Activated gamma-delta T cell (primary cell): ENCODE data around the gene ABHD6.
"Not testable (repeated sequence)": the region's sequence is repeated elsewhere in the genome, so short reads cannot be mapped to it uniquely, and the experiment has no call there.

Source experiments
- DNase-seq: peaks from one replicate; lab custom pipeline; 2025; lab: John Stamatoyannopoulos, UW

ABHD6 gene

DNA sequence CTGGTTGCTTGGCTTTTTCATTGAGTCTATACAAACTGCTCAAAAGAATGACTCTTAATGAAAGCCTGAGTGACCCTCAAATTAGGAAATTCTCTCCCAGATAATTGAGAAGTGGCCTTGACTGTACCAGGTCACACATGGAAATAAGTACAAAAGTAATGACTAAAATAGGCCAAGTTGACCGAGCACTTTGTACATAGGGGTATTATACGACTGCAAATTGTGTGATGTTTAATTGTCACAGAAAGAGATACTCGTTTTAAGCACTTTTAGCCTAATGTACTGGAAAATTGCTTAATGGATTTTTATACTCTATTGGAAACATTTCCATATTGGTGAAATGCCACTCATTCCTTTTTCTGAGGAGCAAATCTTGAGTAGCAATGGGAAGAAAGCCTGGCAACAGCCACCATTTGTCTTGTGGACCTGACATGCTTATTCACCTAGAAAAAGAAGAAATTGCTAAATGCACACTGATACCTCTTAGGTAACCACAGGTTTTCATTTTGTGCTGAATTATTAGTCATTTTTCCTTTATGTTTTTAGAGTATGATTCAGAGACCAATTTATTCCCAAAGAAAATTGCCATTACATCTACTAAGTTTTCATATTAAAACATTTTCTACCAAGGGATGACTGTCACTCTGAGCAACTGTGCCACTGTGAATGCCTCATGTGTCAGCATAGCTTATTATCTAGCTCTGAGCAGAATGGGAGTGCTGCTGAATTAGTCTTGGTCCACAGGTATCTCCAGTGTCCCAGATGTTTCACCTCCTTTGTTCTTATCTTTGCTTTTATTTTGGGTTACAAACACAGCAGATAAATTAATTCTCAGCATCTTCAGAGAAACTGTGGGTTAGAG, 86.2 kb downstream of the ABHD6 start:
- DNase-seq: no peak

DNA sequence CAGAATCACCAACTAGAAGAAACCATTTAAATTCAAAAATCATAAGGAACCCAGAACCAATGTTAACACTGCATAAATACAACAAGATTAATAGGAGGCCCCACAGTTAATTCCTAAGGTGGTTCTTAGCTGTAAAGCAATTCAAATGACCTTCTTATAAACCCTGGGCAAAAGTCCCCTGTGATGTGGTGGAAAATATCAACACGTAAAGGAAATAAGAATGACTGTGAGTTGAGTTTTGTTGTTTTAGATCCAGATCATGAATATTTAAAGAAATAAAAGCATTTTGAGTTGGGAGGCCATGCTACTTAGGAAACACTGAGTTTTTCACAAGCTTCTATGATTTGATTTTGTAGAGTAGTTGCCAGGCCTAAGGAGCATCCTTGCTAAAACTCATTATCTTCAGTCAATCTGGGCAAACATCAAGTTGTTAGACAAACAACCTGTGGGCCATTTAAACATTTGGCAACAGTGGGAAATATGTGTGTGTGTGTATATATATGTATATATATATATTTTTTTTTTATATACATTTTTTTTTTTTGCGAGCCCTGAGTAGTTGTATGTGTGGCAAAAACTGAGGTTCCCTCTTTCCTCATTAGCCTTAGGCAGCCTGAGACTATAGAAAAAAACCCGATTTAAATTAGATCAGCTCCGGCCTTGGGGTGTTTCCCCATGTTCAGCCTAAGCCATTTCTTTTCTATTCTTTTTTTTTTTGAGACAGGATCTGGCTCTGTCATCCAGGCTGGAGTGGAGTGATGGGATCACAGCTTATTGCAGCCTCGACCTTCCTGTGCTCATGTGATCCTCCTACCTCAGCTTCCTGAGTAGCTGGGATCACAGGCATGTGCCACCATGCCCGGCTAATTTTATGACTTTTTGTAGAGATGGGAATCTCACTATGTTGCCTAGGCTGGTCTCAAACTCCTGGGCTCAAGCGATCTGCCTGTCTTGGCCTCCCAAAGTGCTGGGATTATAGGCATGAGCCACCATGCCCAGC, 87.1 kb downstream of the ABHD6 start:
- DNase-seq: no peak

DNA sequence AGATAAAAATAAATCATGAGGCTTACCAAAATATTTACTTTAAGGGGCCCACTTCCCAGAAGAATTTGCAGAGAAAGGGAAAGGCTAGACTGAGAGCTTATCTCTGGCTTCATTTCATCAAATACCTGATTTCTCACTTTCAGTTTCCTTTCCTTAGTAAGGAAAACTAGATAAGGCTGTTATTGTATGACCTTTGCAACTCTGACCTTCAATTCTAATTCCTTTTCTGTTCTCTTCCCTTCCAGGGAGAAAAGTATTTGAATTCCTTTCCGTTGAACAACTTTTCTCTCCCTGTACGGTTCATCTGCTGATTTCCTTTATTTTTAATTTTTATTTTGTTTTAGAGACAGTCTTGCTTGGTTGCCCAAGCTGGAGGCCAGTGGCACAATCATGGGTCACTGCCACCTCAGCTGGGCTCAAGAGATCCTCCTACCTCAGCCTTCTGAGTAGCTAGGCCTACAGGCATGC, 88.0 kb downstream of the ABHD6 start:
- DNase-seq: no peak

DNA sequence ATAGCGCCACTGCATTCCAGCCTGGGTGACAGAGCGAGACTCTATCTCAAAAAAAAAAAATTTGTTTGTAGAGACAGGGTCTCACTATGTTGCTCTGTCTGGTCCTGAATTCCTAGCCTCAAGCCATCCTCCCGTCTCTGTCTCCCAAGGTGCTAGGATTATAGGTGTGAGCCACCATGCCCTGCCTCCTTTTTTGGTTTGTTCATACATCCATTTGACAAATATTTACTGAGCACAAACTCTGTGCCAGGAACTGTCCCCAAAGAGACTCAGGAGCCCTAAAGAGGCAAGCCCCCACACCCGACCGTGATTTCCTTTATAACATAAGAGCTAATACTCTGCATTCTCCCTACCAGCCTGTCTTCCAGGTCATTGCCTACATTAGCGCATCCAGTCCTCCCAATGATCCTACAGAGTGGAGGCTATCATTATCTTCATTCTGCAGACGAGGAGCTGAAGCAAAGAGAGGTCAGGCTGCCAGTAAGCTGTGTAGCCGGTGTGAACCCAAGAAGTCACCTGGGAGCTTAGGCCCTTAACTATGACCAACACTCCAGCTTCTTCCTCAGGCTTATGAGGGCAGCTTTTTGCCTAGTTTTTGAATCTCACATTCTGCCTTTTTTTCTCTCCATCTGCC, 88.8 kb downstream of the ABHD6 start:
- no peak for DNase-seq

DNA sequence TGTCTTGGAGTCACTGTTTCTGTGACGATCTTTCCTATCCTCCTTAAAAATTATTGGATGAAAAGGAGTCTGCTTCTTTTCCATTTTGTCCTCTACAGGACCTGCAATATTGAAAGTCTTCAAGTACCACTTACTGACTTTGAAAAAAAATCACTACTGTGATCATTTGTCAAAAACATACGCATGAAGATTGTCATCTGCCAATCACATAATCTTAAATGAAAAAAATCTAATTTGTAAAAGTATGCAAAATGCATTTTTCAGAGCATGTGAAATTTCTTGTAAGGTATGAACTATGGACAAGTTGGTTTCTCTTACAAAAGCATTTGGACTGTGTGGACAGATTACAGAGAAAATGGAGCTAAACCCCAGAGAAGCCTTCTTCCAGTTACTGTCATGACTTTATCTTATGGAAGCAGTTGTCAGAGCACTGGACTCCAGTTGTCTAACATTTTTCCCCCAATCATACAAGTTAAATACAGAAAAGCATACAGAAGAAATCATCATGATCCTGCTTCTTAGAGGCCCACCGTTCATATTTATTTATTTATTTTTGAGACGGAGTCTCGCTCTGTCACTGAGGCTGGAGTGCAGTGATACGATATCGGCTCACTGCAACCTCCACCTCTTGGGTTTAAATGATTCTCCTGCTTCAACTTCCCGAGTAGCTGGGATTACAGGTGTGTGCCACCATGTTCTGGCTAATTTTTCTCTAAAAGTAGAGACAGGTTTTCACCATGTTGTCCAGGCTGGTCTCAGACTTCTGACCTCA, 91.7 kb downstream of the ABHD6 start:
- no peak for DNase-seq

DNA sequence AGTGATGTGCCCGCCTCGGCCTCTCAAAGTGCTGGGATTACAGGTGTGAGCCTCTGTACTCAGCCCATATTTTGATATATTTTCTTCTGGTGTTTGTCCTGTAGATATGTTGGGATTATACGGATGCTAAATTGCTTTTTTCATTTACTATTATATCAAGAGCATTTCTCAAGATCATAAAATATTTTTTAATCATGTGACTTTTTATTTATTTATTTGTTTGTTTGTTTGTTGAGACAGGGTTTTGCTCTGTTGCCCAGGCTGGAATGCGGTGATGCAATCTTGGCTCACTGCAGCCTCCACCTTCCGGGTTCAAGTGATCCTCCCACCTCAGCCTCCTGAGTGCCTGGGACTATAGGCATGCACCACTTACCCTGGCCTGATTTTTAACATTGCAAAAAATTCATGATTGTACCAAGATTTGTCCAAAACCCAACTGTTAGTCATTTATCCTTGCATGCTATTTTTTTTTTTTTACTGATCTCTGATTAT, 92.4 kb downstream of the ABHD6 start:
- no peak for DNase-seq

DNA sequence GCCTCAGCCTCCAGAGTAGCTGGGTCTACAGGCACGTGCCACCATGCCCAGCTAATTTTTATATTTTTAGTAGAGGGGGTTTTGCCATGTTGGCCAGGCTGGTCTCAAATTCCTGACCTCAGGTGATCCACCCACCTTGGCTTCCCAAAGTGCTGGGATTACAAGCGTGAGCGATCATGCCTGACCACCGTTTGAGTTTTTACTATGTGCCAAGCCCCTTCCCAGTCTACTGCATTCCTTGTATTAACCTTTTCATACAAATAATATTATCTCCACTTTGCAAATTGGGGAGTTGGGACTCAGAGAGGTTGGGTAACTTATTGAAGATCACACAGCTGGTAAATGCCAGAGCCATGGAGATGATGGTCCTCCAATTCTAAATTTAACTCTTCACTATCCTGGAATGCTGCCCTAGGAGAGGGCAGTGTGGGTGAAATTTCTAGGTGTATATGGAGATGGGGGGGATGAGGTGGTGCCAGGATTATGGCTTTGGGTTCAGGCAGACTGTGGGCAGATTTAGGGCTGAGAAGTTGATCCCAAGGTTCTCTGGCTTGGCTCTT, 94.1 kb downstream of the ABHD6 start:
- DNase-seq: no peak

DNA sequence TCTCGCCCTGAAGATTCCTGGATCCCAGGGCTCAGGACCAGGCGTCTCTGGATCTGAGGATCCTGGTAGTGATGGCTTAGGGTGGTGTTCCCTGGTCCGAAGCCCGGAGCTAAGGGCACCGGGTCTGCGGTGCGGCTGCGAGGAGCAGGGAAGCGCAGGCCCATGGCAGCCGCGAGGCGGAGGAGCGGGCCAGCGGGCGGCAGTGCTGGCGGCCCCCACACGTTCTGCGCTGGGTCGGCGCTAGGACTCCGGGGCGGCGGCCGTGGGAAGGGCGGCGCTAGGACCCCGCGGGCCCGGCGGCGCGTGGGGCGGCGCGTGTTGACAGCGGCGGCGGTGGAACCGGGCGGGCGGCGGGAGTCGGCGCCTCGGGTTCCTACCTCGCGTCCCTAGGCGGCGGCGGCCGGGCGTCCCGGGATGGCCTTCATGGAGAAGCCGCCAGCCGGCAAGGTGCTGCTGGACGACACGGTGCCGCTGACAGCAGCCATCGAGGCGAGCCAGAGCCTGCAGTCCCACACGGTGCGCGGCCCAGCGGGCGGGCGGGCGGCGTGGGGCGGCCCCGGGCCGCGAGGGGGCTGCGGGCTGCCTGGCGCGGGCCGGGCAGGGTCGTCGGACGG, 95.1 kb downstream of the ABHD6 start, which contains the start of gene PXK:
Gene PXK, plus strand, starts transcription at position 318 of the 614 bp plus-strand sequence. Its CDS starts 97 bp downstream, at position 415.
- peak; percentile 72 for DNase-seq

DNA sequence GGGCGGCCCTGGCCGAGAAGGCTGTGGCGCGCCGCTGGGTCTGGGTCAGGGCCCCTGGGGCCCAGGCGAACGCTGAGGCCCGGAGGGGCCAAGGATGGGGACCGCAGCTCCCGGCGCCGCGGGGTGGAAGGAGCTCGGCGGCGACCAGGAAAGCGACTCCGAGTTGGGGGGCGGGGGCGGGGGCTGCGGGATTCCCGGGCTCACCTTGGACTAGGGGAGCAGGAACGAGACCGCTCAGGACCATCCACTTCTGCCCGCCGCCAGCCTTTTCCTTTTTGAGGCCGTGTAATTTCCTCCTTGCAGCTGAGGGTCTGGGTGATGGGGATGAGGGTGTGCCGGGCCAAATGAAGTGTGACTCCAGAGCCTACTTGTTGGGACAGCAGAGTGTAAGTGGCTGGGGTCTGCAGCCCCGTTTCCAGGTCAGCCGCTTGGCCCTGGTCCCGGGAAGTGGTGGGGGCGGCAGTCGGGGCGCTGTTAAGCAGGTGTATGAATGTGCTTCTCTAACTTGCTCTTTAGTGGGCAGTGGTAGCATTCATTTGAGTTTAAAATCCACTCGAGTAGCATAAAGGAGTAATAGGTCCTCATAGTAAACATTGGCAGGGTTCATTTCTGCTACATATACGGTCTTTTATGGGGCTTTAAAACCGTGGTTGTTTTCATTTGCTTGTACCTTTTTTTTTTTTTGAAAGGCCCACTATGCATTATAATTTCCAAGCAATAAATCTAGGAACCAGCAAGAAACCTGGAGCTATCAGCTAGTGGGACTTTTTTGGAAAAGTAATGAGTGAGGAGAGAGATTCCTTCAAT, 95.8 kb downstream of the ABHD6 start:
- peak; percentile 8 for DNase-seq

DNA sequence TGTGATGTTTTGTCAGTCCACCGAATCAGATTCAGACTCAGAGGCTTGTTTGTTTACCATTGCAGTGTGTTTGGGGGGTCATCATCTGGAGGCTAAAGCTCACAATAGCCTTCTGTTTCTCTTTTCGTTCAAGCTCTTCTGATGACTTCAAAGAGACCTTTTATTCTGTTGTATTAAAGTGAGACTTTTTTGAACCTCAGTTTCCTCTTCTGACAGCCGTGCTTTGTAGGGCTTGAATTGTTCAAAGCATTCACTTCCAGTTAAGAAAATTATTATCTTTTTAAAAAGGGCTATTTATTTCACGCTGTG, 96.4 kb downstream of the ABHD6 start:
- no peak for DNase-seq

DNA sequence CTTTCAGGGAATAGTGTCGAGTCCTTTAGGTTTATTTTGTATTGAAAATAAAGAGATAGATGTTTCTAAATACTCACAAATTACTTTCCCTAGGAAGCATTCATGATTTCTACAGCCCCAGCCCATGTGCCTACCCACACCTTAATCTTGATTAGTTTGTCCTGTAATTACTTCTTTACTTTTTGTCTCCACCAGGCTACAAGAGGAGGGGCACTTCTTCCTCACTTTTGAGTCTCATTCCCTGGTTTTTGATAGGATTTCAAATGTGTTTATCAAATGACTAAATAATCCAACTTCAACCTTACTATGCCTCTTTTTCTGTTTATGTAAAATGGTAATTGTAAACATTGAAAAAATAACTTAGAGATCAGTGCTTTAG, 96.9 kb downstream of the ABHD6 start:
- no peak for DNase-seq

DNA sequence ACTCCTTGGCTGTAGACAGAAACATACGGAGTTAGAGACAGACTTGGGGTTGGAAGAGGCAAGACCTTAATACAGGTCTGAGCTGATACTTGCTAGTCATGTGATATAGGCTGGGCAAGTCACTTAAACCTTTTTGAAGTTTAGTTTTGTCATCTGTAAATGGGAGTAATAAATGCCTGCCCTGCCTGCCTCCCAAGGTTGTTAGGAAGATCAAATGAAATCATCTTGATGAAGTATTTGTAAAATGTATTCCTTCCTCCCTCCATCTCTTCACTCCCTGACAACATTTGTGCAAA, 98.0 kb downstream of the ABHD6 start:
- no peak for DNase-seq

DNA sequence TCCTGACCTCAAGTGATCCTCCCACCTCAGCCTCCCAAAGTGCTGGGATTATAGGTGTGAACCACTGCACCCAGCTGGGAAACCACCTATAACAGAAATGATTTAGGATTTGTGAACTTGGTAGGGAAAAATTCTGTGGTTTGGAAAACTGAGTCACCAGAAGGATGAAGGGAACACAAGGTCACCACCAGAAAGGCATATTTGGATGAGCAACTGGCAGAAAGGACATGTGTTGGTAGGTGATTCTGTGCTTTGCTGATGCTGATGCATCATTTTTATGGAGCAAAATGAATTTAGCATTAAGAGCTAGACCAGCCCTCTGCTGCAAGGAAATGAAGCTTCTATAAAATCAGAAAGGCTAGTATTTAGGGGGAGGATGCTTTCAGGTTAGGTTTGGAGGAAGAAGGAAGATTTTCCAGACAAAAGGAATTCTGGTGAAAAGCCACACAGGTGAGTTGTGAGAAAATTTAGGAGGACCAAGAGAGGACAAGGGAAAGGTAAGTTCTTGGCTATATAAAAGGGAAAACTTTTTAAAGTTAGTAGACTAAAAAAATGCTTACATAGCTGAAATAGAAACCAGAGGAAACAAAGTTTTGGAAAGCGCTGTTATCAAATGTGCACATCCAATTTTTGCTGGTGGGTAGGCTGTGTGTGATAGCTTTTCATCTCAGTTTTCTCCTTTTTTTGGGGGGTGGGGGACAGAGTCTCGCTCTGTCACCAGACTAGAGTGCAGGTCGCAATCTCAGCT, 98.7 kb downstream of the ABHD6 start:
- DNase-seq: no peak

DNA sequence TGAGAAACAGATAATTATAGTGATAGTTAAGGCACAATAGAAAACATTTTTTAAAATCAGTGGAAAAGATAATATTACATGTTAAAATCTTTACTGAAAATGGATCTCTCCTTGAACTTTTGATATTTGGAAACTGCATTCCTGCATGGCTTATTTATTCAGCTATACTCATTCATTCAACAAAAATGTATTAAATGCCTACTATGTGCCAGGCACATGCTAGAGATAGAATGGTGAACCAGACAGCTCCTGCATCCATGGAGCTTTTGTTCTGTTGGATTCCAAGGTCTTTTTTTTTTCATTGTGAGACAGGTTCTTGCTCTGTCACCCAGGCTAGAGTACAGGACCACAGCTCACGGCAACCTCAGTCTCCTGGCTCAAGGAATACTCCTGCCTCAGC, 99.6 kb downstream of the ABHD6 start:
- no peak for DNase-seq

DNA sequence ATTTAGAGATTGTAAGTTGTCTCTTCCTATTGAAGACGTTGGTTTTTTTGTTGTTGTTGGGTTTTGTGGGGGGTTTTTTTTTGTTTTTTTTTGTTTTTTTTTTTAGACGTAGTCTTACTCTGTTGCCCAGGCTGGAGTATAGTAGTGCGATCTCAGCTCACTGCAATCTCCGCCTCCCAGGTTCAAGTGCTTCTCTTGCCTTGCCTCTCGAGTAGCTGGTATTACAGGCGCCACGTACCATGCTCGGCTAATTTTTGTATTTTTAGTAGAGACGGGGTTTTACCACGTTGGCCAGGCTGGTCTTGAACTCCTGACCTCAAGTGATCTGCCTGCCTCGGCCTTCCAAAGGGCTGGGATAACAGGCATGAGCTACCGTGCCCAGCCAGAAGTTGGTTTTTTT, 101.6 kb downstream of the ABHD6 start:
- not testable (repeated sequence) for DNase-seq

DNA sequence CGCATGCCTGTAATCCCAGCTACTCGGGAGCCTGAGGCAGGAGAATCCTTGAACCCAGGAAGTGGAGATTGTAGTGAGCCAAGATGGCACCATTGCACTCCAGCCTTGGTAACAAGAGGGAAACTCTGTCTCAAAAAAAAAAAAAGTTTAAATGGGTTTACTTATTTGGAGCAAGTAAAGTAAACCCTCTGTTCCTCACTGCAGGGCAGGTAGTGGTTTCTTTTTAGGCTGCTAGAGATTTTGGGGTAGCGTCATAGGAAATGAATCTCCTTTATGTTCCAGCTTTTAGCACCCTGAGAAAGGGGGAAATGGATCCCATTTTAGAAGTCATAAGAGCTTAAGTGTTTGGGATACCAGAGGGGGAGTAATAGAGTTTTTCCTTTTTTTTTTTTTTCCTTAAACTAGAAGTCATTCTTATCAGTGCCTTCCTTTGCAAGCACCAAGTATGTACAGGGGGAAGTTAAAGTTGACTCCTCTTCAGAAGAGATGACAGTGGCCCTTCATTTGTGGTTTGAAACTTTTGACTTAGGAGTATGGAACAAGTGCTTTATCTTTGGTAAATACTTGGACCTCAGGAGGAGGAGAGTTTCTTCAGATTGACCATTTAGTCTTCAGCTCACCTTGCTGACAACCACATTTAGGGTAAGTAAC, 103.1 kb downstream of the ABHD6 start:
- no peak for DNase-seq

DNA sequence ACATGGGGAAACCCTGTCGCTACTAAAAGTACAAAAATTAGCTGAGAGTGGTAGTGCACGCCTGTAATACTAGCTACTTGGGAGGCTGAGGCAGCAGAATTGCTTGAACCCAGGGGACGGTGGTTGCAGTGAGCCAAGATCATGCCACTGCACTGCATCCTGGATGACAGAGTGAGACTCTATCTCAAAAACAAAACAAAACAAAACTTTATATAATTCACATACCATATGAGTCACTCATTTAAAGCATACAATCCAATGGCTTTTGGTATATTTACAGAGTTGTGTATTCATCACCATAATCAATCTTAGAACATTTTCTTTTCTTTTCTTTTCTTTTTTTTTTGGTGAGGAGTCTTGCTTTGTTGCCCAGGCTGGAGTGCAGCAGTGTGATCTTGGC, 103.8 kb downstream of the ABHD6 start:
- DNase-seq: no peak

DNA sequence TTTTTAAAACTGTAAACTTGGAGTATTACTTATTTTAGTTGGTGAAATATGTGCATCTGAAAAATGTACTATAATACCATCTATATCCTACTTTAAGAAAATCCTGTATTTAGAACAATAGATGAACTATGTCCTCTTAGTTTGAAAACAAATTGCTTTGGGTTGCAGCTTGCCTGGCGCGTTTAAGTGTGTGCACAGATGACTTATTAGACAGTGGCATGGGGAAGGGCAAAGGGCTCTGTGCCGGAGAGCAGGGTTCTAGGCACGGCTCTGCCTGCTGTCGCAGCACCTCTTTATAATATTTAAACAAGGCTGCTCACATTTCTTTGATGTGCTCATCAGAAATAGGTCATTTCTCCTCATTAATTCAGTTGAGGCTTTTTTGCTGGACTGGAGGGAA, 105.1 kb downstream of the ABHD6 start:
- no peak for DNase-seq
